ENCODE measurements around the gene SYDE1.

Gene SYDE1

DNA sequence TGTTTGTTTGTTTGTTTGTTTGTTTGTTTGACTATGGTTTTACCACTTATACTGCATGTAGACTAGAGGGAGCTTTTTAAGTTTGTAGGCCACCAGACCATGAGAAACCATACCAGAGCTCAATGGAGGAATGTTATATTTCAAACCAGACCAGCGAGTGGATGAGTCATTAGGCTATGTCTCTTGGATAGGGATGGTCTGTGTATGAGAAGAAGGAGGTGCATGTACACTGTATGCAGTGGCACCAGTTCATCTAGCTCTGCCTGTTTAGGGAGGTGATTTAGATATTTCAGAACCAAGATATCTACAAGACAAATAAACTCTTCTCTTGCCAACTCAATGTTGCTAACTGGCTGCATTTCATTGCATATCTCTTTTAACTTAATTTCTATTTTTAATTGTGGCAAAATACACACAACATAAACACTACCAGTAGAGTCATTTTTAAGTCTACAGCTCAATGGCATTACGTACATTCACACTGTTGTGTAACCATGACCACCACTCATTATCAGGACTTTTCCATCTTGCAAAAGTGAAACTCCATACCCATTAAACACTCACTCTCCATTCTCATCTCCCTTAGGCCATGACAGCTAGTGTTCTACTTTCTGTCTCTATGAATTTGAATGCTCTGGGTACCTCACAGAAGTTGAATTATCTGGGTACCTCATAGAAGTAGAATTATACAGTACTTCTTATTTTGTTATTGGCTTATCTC, 29.2 kb downstream of the SYDE1 start:
- Histone ChIP-seq H3K4me2 (ENCODE audit: low read length) (no peak overlapping the region), H3K36me3 (ENCODE audit: insufficient read depth, low read length) (no peaks in the 10 kb centered on the region), H3K9me3 (replicated peaks; ENCODE audit: low read length) (peaks cover 9% of the 10 kb centered on the region), H3K27me3 (ENCODE audit: control insufficient read depth, insufficient read depth, low read length) (no peaks in the 10 kb centered on the region), H3K4me3 (ENCODE audit: low read length) (no peak overlapping the region), H3K9ac (ENCODE audit: low read depth, low read length) (no peak overlapping the region), H3K4me1 (ENCODE audit: control insufficient read depth, insufficient read depth, low read length) (no peaks in the 10 kb centered on the region)

DNA sequence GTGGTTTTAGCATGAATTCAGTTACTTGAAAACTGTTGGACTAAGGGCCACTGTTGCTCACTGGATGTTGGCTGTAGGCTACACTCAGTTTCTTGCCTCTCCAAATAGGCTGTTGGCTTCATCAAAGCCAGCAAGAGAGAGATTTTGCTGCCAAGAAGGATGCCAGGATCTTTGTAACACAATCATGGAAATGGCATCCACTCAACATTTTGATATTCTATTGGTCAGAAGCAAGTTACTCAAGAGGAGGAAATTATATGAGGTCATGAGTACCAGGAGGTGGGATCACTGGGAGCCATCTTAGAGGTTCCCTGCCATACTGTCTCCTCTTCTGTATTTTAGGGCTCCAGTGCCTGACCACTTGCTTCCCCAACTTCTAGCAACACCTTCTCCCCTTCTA, 30.6 kb downstream of the SYDE1 start:
- Histone ChIP-seq H3K9me3 (replicated peaks; ENCODE audit: low read length) (peaks cover 9% of the 10 kb centered on the region), H3K27me3 (ENCODE audit: control insufficient read depth, insufficient read depth, low read length) (peaks cover 2% of the 10 kb centered on the region), H3K9ac (ENCODE audit: low read depth, low read length) (no peak overlapping the region), H3K4me1 (ENCODE audit: control insufficient read depth, insufficient read depth, low read length) (no peaks in the 10 kb centered on the region), H3K4me3 (ENCODE audit: low read length) (no peak overlapping the region), H3K4me2 (ENCODE audit: low read length) (no peak overlapping the region), H3K36me3 (ENCODE audit: insufficient read depth, low read length) (no peaks in the 10 kb centered on the region)

DNA sequence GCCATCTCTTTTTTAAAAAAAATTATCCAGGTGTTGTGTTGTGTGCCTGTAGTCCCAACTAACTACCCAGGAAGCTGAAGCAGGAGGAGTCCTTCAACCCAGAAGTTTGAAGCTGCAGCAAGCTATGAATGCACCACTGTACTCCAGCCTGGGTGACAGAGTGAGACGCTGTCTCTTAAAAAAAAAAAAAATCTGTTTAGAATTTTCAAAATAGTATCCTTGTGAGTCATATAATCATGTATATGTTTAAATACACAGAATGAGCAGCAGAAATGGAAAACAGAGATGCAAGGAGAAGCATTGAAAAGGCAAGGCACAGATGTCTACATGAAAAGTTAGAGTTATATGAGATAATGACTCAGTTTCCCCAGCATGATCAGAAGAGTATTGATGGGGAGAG, 31.2 kb downstream of the SYDE1 start:
- Histone ChIP-seq H3K4me1 (ENCODE audit: control insufficient read depth, insufficient read depth, low read length) (no peaks in the 10 kb centered on the region), H3K4me2 (ENCODE audit: low read length) (no peak overlapping the region), H3K9me3 (replicated peaks; ENCODE audit: low read length) (peaks cover 9% of the 10 kb centered on the region), H3K36me3 (ENCODE audit: insufficient read depth, low read length) (no peaks in the 10 kb centered on the region), H3K9ac (ENCODE audit: low read depth, low read length) (no peak overlapping the region), H3K27me3 (ENCODE audit: control insufficient read depth, insufficient read depth, low read length) (peaks cover 3% of the 10 kb centered on the region), H3K4me3 (ENCODE audit: low read length) (no peak overlapping the region)

DNA sequence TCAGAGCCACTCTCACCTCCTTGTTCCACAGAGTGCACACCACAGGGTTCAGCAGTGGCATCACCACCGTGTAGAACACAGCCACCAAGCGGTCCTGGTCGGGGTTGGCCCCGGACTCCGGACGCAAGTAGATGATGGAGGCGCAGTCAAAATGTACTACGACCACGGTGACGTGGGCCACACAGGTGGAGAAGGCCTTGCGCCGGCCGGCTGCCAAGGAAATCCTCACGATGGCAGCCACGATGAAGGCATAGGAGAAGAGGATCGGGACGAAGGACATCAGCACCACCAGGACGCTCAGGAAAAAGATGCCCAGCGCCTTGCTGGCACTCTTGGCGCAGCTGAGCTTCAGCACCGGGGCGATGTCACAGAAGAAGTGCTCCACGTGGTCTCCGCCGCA, 33.9 kb downstream of the SYDE1 start:
- Histone ChIP-seq H3K4me2 (ENCODE audit: low read length) (no peak overlapping the region), H3K36me3 (ENCODE audit: insufficient read depth, low read length) (no peaks in the 10 kb centered on the region), H3K27me3 (ENCODE audit: control insufficient read depth, insufficient read depth, low read length) (peaks cover 3% of the 10 kb centered on the region), H3K4me1 (ENCODE audit: control insufficient read depth, insufficient read depth, low read length) (no peaks in the 10 kb centered on the region), H3K4me3 (ENCODE audit: low read length) (no peak overlapping the region), H3K9ac (ENCODE audit: low read depth, low read length) (no peak overlapping the region), H3K9me3 (replicated peaks; ENCODE audit: low read length) (peaks cover 9% of the 10 kb centered on the region)

DNA sequence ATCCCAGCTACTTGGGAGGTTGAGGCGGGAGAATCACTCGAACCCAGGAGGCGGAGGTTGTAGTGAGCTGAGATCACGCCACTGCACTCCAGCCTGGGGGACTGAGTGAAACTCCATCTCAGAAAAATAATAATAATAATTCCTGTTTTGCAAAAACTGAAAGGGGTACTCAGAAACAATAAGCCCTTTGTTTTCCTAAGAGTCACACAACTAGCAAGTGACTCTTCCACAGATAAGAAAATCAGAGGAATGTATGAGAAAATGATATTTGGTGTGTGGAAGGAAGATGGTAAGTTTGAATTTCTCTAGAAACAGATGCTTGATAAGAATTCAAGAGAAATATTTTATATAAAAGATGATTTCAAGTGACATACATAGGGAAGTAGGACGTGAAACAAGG, 35.1 kb downstream of the SYDE1 start:
- no peak overlapping the region for H3K4me2 ChIP-seq (ENCODE audit: low read length)
- peaks cover 9% of the 10 kb centered on the region for H3K9me3 ChIP-seq (replicated peaks; ENCODE audit: low read length)
- no peaks in the 10 kb centered on the region for H3K4me1 ChIP-seq (ENCODE audit: control insufficient read depth, insufficient read depth, low read length)
- no peak overlapping the region for H3K4me3 ChIP-seq (ENCODE audit: low read length)
- peaks cover 3% of the 10 kb centered on the region for H3K27me3 ChIP-seq (ENCODE audit: control insufficient read depth, insufficient read depth, low read length)
- no peak overlapping the region for H3K9ac ChIP-seq (ENCODE audit: low read depth, low read length)
- H3K36me3 ChIP-seq (ENCODE audit: insufficient read depth, low read length), result no peaks in the 10 kb centered on the region

DNA sequence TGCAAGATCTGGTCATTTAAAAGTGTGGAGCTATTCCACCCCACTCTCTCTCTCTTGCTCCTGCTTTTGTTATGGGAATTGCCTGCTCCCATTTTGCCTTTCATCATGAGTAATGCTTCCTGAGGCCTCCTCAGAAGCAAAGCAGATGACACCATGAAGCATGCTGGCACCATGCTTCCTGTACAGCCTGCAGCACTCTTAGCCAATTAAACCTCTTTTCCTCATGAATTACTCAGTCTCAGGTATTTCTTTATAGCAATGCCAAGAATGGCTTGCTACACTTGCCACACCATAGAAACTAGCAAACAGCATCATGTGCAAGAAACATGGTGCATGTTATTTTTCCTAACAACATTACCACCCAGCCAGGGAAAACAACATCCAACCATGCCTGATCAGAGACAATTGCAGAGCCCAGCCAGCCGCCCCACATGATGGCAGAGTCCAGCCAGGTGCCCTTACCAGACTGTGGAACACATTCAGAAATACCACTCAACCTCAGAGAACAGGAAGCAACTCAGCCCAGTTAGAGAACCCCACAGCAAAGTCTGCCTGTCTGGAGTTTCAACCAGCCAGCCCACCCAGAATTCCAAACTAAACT, 36.9 kb downstream of the SYDE1 start:
- no peak overlapping the region for H3K9ac ChIP-seq (ENCODE audit: low read depth, low read length)
- peaks cover 12% of the 10 kb centered on the region for H3K27me3 ChIP-seq (ENCODE audit: control insufficient read depth, insufficient read depth, low read length)
- H3K9me3 ChIP-seq (replicated peaks; ENCODE audit: low read length), result peaks cover 6% of the 10 kb centered on the region
- H3K4me2 ChIP-seq (ENCODE audit: low read length), result no peak overlapping the region
- no peak overlapping the region for H3K4me3 ChIP-seq (ENCODE audit: low read length)
- H3K36me3 ChIP-seq (ENCODE audit: insufficient read depth, low read length), result no peaks in the 10 kb centered on the region
- no peaks in the 10 kb centered on the region for H3K4me1 ChIP-seq (ENCODE audit: control insufficient read depth, insufficient read depth, low read length)

DNA sequence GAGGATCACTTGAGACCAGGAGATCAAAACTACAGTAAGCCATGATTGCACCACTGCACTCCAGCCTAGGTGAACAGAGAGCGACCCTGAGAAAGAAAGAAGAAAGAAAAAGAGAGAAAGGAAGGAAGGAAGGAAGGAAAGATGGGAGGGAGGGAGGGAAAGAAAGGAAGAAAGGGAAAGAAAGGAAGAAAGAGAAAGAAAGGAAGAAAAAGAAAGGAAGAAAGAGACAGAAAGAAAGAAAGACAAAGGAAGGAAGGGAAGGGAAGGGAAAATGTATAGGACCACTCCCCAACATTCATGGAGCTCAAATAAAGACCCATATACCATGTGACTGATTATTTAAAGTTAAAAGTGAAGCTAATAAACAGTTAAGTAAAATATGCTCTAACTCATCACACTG, 39.9 kb downstream of the SYDE1 start:
- Histone ChIP-seq H3K9ac (ENCODE audit: low read depth, low read length) (no peak overlapping the region), H3K4me3 (ENCODE audit: low read length) (no peak overlapping the region), H3K4me1 (ENCODE audit: control insufficient read depth, insufficient read depth, low read length) (no peaks in the 10 kb centered on the region), H3K4me2 (ENCODE audit: low read length) (no peak overlapping the region), H3K36me3 (ENCODE audit: insufficient read depth, low read length) (no peaks in the 10 kb centered on the region), H3K27me3 (ENCODE audit: control insufficient read depth, insufficient read depth, low read length) (peaks cover 16% of the 10 kb centered on the region), H3K9me3 (replicated peaks; ENCODE audit: low read length) (no peaks in the 10 kb centered on the region)

DNA sequence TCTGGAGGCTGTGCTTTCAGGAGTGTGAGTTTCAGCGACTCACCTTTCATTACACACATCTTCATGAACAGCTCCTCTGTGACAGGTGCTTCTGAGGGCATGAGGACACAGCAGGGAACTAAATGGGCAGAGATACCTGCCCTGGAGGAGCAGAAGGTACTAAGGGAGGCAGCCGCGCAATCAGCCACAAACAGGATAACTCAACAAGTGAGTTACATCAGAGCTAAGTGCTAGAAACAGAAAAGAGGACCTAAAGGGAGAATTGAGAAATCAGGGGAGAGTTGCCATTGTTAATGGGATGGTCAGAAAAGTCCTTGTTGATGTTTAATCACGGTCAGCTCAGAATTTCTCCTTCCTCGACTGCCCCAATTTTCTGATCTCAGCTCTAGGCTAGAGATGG, 42.5 kb downstream of the SYDE1 start:
- H3K4me2 ChIP-seq (ENCODE audit: low read length), result no peak overlapping the region
- H3K4me3 ChIP-seq (ENCODE audit: low read length), result no peak overlapping the region
- no peaks in the 10 kb centered on the region for H3K36me3 ChIP-seq (ENCODE audit: insufficient read depth, low read length)
- H3K9me3 ChIP-seq (replicated peaks; ENCODE audit: low read length), result peaks cover 4% of the 10 kb centered on the region
- no peak overlapping the region for H3K9ac ChIP-seq (ENCODE audit: low read depth, low read length)
- peaks cover 13% of the 10 kb centered on the region for H3K27me3 ChIP-seq (ENCODE audit: control insufficient read depth, insufficient read depth, low read length)
- no peaks in the 10 kb centered on the region for H3K4me1 ChIP-seq (ENCODE audit: control insufficient read depth, insufficient read depth, low read length)

DNA sequence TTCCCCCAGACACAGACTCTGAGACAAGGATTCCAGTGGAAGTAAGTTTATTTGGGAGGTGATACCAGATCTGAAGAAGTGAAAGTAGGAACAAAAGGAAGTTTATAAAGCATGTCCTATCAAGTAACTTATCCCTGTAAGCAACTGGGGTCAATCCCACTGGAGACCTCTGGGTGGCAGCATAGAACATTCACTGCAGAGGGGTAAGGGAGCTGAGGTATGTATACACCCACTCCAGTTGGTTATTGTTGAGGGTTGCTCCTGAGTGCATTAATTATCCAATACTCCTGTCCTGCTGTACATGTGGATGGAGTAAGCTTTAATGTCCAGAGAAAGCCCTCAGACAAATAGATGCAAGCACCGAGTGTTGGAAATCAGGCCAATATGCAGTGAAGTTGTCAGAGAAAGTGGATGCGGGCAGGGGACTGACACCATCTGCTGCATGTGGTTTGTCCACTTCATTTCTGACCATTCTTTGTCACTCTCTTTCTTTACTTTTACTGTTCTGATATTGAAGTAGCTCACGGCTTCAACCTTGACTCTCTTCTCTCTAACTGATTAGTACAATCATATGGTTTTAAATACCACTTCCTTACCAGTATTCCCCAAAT, 46.9 kb downstream of the SYDE1 start:
- Histone ChIP-seq H3K27me3 (ENCODE audit: control insufficient read depth, insufficient read depth, low read length) (peaks cover 4% of the 10 kb centered on the region), H3K4me1 (ENCODE audit: control insufficient read depth, insufficient read depth, low read length) (no peaks in the 10 kb centered on the region), H3K9me3 (replicated peaks; ENCODE audit: low read length) (peaks cover 8% of the 10 kb centered on the region), H3K9ac (ENCODE audit: low read depth, low read length) (no peak overlapping the region), H3K4me2 (ENCODE audit: low read length) (no peak overlapping the region), H3K36me3 (ENCODE audit: insufficient read depth, low read length) (no peaks in the 10 kb centered on the region), H3K4me3 (ENCODE audit: low read length) (no peak overlapping the region)

DNA sequence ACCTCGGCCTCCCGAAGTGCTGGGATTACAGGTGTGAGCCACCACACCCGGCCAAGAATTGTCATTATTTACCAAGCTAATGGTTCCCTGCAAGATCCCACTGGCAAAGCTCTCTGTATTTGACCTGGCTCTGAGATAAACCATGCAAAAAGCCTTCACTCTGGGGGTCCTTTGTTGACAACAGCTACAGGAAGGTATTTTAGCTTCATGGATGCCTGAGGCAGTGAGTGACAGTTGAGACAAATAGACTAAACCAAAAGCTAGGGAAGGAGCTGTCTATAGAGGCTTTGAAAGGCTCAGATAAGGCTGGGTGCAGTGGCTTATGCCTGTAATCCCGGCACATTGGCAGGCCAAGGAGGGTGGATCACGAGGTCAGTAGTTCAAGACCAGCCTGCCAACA, 48.1 kb downstream of the SYDE1 start:
- no peak overlapping the region for H3K4me2 ChIP-seq (ENCODE audit: low read length)
- peaks cover 12% of the 10 kb centered on the region for H3K9me3 ChIP-seq (replicated peaks; ENCODE audit: low read length)
- H3K9ac ChIP-seq (ENCODE audit: low read depth, low read length), result no peak overlapping the region
- H3K36me3 ChIP-seq (ENCODE audit: insufficient read depth, low read length), result peaks cover 4% of the 10 kb centered on the region
- H3K4me3 ChIP-seq (ENCODE audit: low read length), result no peak overlapping the region
- no peaks in the 10 kb centered on the region for H3K27me3 ChIP-seq (ENCODE audit: control insufficient read depth, insufficient read depth, low read length)
- no peaks in the 10 kb centered on the region for H3K4me1 ChIP-seq (ENCODE audit: control insufficient read depth, insufficient read depth, low read length)

DNA sequence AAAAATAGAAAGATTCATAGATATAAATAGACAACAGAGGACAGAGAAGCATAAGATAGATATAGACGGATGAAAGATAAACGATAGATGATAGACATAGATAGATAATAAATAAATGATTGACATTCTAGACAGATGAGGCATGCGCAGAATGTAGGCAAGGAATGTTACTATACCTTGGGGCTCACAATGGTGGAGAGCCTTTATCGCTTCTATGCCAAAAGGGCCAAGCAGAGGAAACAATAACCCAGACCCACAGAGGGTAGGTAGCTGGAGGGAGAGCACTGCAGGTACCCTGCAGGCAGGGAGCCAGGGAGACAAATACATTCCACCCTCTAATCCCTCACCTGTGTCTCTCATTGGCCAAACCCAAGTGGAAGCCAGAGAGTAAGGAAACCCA, 49.2 kb downstream of the SYDE1 start:
- no peak overlapping the region for H3K9ac ChIP-seq (ENCODE audit: low read depth, low read length)

DNA sequence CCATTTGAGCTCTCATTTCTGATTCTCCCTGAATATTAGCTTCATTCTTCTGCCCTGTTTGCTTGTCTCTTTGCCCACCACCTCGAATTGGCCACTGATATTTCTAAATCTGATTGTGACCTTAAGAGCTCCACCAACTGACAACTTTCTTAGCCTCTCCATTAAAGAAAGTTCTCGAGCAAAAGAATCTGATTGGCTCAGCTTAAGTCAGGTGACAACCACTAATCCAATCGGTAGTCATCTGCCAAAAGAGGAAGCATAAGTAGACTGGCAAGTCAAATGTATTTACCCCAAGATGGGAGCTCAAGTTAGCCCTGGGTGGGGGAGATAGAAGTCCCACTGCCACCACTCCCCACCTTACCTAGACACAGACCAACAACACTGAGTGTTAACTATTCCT, 52.0 kb downstream of the SYDE1 start:
- Histone ChIP-seq H3K4me3 (ENCODE audit: low read length) (no peak overlapping the region), H3K36me3 (ENCODE audit: insufficient read depth, low read length) (peaks cover 13% of the 10 kb centered on the region), H3K9me3 (replicated peaks; ENCODE audit: low read length) (peaks cover 10% of the 10 kb centered on the region), H3K27me3 (ENCODE audit: control insufficient read depth, insufficient read depth, low read length) (no peaks in the 10 kb centered on the region), H3K4me2 (ENCODE audit: low read length) (no peak overlapping the region), H3K9ac (ENCODE audit: low read depth, low read length) (no peak overlapping the region), H3K4me1 (ENCODE audit: control insufficient read depth, insufficient read depth, low read length) (no peaks in the 10 kb centered on the region)

More for the DNA sequence above, 49.2 kb downstream of the SYDE1 start:
- Histone ChIP-seq H3K4me3 (ENCODE audit: low read length) (no peak overlapping the region), H3K4me1 (ENCODE audit: control insufficient read depth, insufficient read depth, low read length) (no peaks in the 10 kb centered on the region), H3K9me3 (replicated peaks; ENCODE audit: low read length) (peaks cover 12% of the 10 kb centered on the region), H3K4me2 (ENCODE audit: low read length) (no peak overlapping the region), H3K36me3 (ENCODE audit: insufficient read depth, low read length) (peaks cover 6% of the 10 kb centered on the region), H3K27me3 (ENCODE audit: control insufficient read depth, insufficient read depth, low read length) (no peaks in the 10 kb centered on the region)

Measured in skeletal muscle satellite cell (primary cell).